Neural cell (in vitro differentiated cells): ENCODE results near the gene TM7SF3. TPM values are rescaled to one million over a fixed set of nuclear protein-coding genes. Genes with fewer than 3 reads are reported as not detected.

Source experiments
- H2AFZ ChIP-seq: fragments of 200-600, 300-800 bp; sonication (generic), shearing (Covaris generic); 2 replicates; pipeline ENCODE4 v1.6.0; 2014; ENCODE audit warnings: low read depth, mild to moderate bottlenecking, antibody characterized with exemption, low read length, moderate library complexity
- H3F3A ChIP-seq: fragments of 200-600 bp; shearing (Covaris generic); 2 replicates; pipeline ENCODE4 v1.6.1; 2016; ENCODE audit warnings: mild to moderate bottlenecking, moderate library complexity, mixed read lengths, antibody characterized with exemption, low read length; ENCODE audit not compliant: insufficient read depth, poor library complexity, severe bottlenecking
- H3K27ac ChIP-seq: fragments of 200-600, 300-800 bp; sonication (generic), shearing (Covaris generic); 2 replicates; pipeline ENCODE4 v1.5.1; 2014; ENCODE audit warnings: mild to moderate bottlenecking, low read length, moderate library complexity
- H3K27me3 ChIP-seq: fragments of 300-800, 200-600 bp; sonication (generic), shearing (Covaris generic); 2 replicates; pipeline ENCODE4 v1.6.0; 2014; ENCODE audit warnings: mild to moderate bottlenecking, low read depth, low read length, moderate library complexity; ENCODE audit not compliant: insufficient read depth
- H3K36me3 ChIP-seq: fragments of 300-800, 200-600 bp; sonication (generic), shearing (Covaris generic); 2 replicates; pipeline ENCODE4 v1.5.1; 2014; ENCODE audit warnings: mild to moderate bottlenecking, antibody characterized with exemption, low read length, moderate library complexity; ENCODE audit not compliant: insufficient read depth
- H3K4me2 ChIP-seq: fragments of 300-800, 200-600 bp; sonication (generic), shearing (Covaris generic); 2 replicates; pipeline ENCODE4 v1.6.0; 2014; ENCODE audit warnings: mild to moderate bottlenecking, low read length
- H3K4me3 ChIP-seq: fragments of 300-800, 200-600 bp; sonication (generic), shearing (Covaris generic); 2 replicates; pipeline ENCODE4 v1.5.1; 2014; ENCODE audit warnings: mild to moderate bottlenecking, low read length, moderate library complexity
- H3K79me2 ChIP-seq: fragments of 200-600 bp; shearing (Covaris generic); replicated peaks from 2 replicates; pipeline ENCODE4 v1.6.0; 2014; ENCODE audit warnings: mild to moderate bottlenecking, low read length, moderate library complexity; ENCODE audit not compliant: insufficient read depth
- H3K9ac ChIP-seq: fragments of 300-800, 200-600 bp; sonication (generic), shearing (Covaris generic); 2 replicates; pipeline ENCODE4 v1.6.1; 2016; ENCODE audit warnings: mild to moderate bottlenecking, low read length, mixed read lengths
- H3K9me2 ChIP-seq: fragments of 200-600 bp; shearing (Covaris generic); 2 replicates; pipeline ENCODE4 v1.6.1; 2016; ENCODE audit warnings: mild to moderate bottlenecking, low read length, mixed read lengths; ENCODE audit not compliant: insufficient read depth
- H3K9me3 ChIP-seq: fragments of 200-600, 300-800 bp; sonication (generic), shearing (Covaris generic); 2 replicates; pipeline ENCODE4 v1.6.1; 2016; ENCODE audit warnings: mild to moderate bottlenecking, mixed run types, low read length, moderate library complexity, mixed read lengths
- H4K20me1 ChIP-seq: fragments of 200-600 bp; shearing (Covaris generic); 2 replicates; pipeline ENCODE4 v1.6.1; 2016; ENCODE audit warnings: mild to moderate bottlenecking, mixed run types; ENCODE audit not compliant: insufficient read depth
- EP300 ChIP-seq: fragments of 450-650 bp; conservative IDR thresholded peaks from 2 replicates; pipeline ENCODE4 v1.6.1; 2014; ENCODE audit warnings: antibody characterized with exemption, mild to moderate bottlenecking, moderate library complexity; ENCODE audit not compliant: poor library complexity, severe bottlenecking
- EZH2 ChIP-seq: fragments of 200-600, 300-800 bp; shearing (Covaris generic), sonication (generic); IDR thresholded peaks from 2 replicates; pipeline ENCODE4 v1.6.1; 2014; ENCODE audit warnings: antibody characterized with exemption, low read length, borderline replicate concordance, mild to moderate bottlenecking; ENCODE audit not compliant: insufficient read depth, poor library complexity, severe bottlenecking
- MXI1 ChIP-seq: fragments of 450-650 bp; conservative IDR thresholded peaks from 2 replicates; pipeline ENCODE4 v1.6.1; 2014; ENCODE audit warnings: antibody characterized with exemption, mild to moderate bottlenecking; ENCODE audit not compliant: poor library complexity, severe bottlenecking
- POLR2AphosphoS5 ChIP-seq: IDR thresholded peaks from 2 replicates; pipeline ENCODE4 v1.6.1; 2012
- RAD21 ChIP-seq: fragments of 450-650 bp; conservative IDR thresholded peaks from 2 replicates; pipeline ENCODE4 v1.6.1; 2014; ENCODE audit warnings: antibody characterized with exemption, mild to moderate bottlenecking, moderate library complexity
- REST ChIP-seq: IDR thresholded peaks from 2 replicates; pipeline ENCODE4 v1.6.1; 2012; ENCODE audit warnings: borderline replicate concordance
- SMC3 ChIP-seq: fragments of 450-650 bp; conservative IDR thresholded peaks from 2 replicates; pipeline ENCODE4 v1.6.1; 2014; ENCODE audit warnings: antibody characterized with exemption, mild to moderate bottlenecking, moderate library complexity; ENCODE audit not compliant: poor library complexity
- TAF1 ChIP-seq: IDR thresholded peaks from 2 replicates; pipeline ENCODE4 v1.6.1; 2012; ENCODE audit warnings: low read depth
- polyA plus RNA-seq: library from polyadenylated mRNA; depleted of rRNA; stranded (reverse); fragments of >200 nt; gene quantifications from 2 replicates; pipeline ENCODE4 v1.2.3, GENCODE V29; 2014
- TF ChIP-seq, protein P1 (sequence below): fragments of 450-650 bp; IDR thresholded peaks from 2 replicates; pipeline ENCODE4 v1.5.1; 2014; ENCODE audit warnings: antibody characterized with exemption, mild to moderate bottlenecking, moderate library complexity; ENCODE audit not compliant: poor library complexity, severe bottlenecking

TM7SF3 gene
- polyA plus RNA-seq, 1 donor from 2014 or later = 30.0 TPM

DNA sequence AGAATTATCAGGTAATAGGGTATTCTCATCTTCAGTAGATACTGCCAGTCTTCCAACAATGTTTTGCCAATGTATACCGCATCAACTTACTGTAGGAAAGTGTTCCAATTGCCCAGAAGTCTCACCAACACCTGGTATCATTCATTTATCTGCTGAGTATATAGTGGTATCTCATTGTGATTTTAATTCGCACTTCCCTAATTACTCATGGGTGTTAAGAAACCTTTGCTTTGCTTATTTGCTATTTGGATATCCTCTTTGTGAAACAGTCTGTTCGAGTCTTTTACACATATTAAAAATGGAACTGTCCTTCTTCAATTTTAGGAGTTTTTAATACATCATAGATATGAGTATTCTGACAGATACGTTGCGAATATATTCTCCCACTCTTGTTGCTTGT lies 6.1 kb downstream of the TM7SF3 start:
- Histone ChIP-seq H3K4me3 (no peak overlapping the region), H3F3A (no peaks in the 10 kb centered on the region), H2AFZ (no peak overlapping the region), H3K27ac (no peak overlapping the region), H3K36me3 (no peaks in the 10 kb centered on the region), H3K9ac (no peak overlapping the region), H4K20me1 (no peaks in the 10 kb centered on the region), H3K27me3 (no peaks in the 10 kb centered on the region), H3K9me3 (no peaks in the 10 kb centered on the region), H3K4me2 (no peak overlapping the region), H3K79me2 (peaks cover 4% of the 10 kb centered on the region), H3K9me2 (no peaks in the 10 kb centered on the region)
- TF ChIP-seq TAF1 (no peak), SMC3 (no peak), EP300 (no peak), MXI1 (no peak), REST (no peak), POLR2AphosphoS5 (no peak), EZH2 (no peak)

DNA sequence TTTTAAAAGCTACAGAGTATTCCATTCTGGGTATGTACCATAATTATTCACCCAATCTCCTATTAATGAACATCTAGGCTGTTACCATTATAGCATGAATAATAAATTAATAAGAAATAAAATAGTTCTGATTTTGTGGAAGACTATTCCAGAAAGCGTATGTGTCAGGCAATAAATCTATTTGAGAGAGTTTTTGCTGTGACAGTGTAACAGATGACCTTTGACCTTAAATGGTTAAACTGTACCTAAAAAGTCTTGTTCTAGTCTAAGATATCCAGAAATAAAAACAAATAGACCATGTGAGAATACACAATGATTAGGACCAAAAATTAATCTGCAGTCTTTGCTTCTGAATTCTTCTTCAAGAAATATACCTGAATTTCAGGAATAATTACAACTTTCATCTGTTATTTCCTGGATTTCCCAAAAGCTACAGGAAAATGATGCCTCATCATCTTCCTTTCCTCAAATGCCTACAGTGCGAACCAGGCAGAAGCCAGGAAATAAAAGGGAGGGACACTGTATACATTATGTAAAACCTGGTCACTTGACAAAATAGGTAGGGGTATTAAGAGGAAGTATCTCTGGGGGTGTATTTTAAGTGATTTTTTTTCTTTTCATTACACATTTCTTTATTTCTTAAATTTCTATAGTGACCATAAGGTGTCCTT lies 7.3 kb downstream of the TM7SF3 start:
- Histone ChIP-seq H3K27ac (no peak overlapping the region), H3K36me3 (no peaks in the 10 kb centered on the region)

More for the DNA sequence above, 7.3 kb downstream of the TM7SF3 start:
- Histone ChIP-seq H3K4me3 (no peak overlapping the region), H2AFZ (no peak overlapping the region), H3K79me2 (peaks cover 4% of the 10 kb centered on the region), H3K9me2 (no peaks in the 10 kb centered on the region), H3K27me3 (no peaks in the 10 kb centered on the region), H3F3A (no peaks in the 10 kb centered on the region), H3K4me2 (no peak overlapping the region), H3K9me3 (no peaks in the 10 kb centered on the region), H3K9ac (no peak overlapping the region), H4K20me1 (no peaks in the 10 kb centered on the region)
- TF ChIP-seq RAD21 (no peak), SMC3 (no peak), REST (no peak), MXI1 (no peak), POLR2AphosphoS5 (no peak), EP300 (no peak), TAF1 (no peak), EZH2 (no peak)
- TF ChIP-seq, protein P1, sequence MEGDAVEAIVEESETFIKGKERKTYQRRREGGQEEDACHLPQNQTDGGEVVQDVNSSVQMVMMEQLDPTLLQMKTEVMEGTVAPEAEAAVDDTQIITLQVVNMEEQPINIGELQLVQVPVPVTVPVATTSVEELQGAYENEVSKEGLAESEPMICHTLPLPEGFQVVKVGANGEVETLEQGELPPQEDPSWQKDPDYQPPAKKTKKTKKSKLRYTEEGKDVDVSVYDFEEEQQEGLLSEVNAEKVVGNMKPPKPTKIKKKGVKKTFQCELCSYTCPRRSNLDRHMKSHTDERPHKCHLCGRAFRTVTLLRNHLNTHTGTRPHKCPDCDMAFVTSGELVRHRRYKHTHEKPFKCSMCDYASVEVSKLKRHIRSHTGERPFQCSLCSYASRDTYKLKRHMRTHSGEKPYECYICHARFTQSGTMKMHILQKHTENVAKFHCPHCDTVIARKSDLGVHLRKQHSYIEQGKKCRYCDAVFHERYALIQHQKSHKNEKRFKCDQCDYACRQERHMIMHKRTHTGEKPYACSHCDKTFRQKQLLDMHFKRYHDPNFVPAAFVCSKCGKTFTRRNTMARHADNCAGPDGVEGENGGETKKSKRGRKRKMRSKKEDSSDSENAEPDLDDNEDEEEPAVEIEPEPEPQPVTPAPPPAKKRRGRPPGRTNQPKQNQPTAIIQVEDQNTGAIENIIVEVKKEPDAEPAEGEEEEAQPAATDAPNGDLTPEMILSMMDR = no peak
